Astrocyte (in vitro differentiated cells and primary cell): Measurements from ENCODE around the gene UHRF2.

Experiments
- CTCF ChIP-seq: IDR thresholded peaks from 2 replicates; pipeline ENCODE4 v1.5.1; 2011; ENCODE audit warnings: low read depth, mild to moderate bottlenecking, inconsistent platforms, low read length, moderate library complexity; ENCODE audit not compliant: insufficient read depth
- EZH2 ChIP-seq: IDR thresholded peaks from 2 replicates; pipeline ENCODE4 v1.6.1; 2012; ENCODE audit warnings: mild to moderate bottlenecking, low read length, inconsistent platforms; ENCODE audit not compliant: insufficient read depth

GRCh38 chr9:6431038-6431437, 18.0 kb downstream of the UHRF2 start:
- TF ChIP-seq CTCF (no peak), EZH2 (no peak)
